Liver (tissue), 9 donors: ENCODE results near the gene PNCK. TPM values are rescaled to one million over a fixed set of nuclear protein-coding genes. Genes with fewer than 3 reads are reported as not detected.

Experiments
- DNase-seq: peaks from one replicate; pipeline ENCODE4 v3.0.0-alpha.2; 2017; ENCODE audit warnings: low spot score
- H3K27ac ChIP-seq, 2 donors: one replicate each; pipeline ENCODE4 v1.7.0; 2013; ENCODE audit warnings: inconsistent platforms in 2 of 2, low read length in 2 of 2, control low read depth in 1 of 2, low read depth in 1 of 2, mild to moderate bottlenecking in 1 of 2
- H3K27me3 ChIP-seq, 4 donors: one replicate each; pipeline versions ENCODE4 v1.6.1 to v1.7.0; 2013; ENCODE audit warnings: low read length in 3 of 4, inconsistent platforms in 1 of 4, mild to moderate bottlenecking in 1 of 4, moderate library complexity in 1 of 4; ENCODE audit not compliant: control insufficient read depth in 4 of 4, insufficient read depth in 4 of 4
- H3K36me3 ChIP-seq, 4 donors: one replicate each; pipeline versions ENCODE4 v1.6.1 to v1.7.0; 2013; ENCODE audit warnings: low read length in 3 of 4, mild to moderate bottlenecking in 3 of 4, low read depth in 1 of 4, moderate library complexity in 1 of 4; ENCODE audit not compliant: control insufficient read depth in 4 of 4, insufficient read depth in 3 of 4
- H3K4me1 ChIP-seq, 4 donors: one replicate each; pipeline versions ENCODE4 v1.6.1 to v1.7.0; 2013; ENCODE audit warnings: low read length in 3 of 4, mild to moderate bottlenecking in 3 of 4, moderate library complexity in 1 of 4; ENCODE audit not compliant: control insufficient read depth in 4 of 4, insufficient read depth in 4 of 4
- H3K4me3 ChIP-seq, 3 donors: one replicate each; pipeline versions ENCODE4 v1.6.1 to v1.7.0; 2013; ENCODE audit warnings: low read length in 3 of 3, control low read depth in 1 of 3, low read depth in 1 of 3, mild to moderate bottlenecking in 1 of 3
- H3K9ac ChIP-seq, 2 donors: one replicate each; pipeline ENCODE4 v1.7.0; 2013; ENCODE audit warnings: low read length in 2 of 2, mild to moderate bottlenecking in 2 of 2, moderate library complexity in 2 of 2, control low read depth in 1 of 2, low read depth in 1 of 2
- H3K9me3 ChIP-seq, 4 donors: one replicate each; pipeline versions ENCODE4 v1.6.1 to v1.7.0; 2013; ENCODE audit warnings: low read length in 3 of 4; ENCODE audit not compliant: control insufficient read depth in 4 of 4
- ATF3 ChIP-seq: IDR thresholded peaks from 2 replicates; pipeline ENCODE4 v1.6.1; 2016; ENCODE audit warnings: antibody characterized with exemption
- CTCF ChIP-seq: fragments of 150-350 bp; IDR thresholded peaks from 2 replicates; pipeline ENCODE4 v1.5.1; 2017; ENCODE audit warnings: improper control_type of control experiment, low read depth, low read length; ENCODE audit not compliant: missing input control
- EGR1 ChIP-seq, 2 donors: IDR thresholded peaks; 2 replicates each; pipeline ENCODE4 v1.6.1; 2016 to 2018; ENCODE audit warnings: antibody characterized with exemption in 2 of 2, low read depth in 2 of 2
- FOXA1 ChIP-seq: IDR thresholded peaks from 2 replicates; pipeline ENCODE4 v1.6.1; 2016; ENCODE audit warnings: antibody characterized with exemption
- FOXA2 ChIP-seq: IDR thresholded peaks from 2 replicates; pipeline ENCODE4 v1.6.1; 2016; ENCODE audit warnings: antibody characterized with exemption
- GABPA ChIP-seq, 2 donors: IDR thresholded peaks in 1 of 2; conservative IDR thresholded peaks in 1 of 2; 2 replicates each; pipeline ENCODE4 v1.6.1; 2016; ENCODE audit warnings: antibody characterized with exemption in 2 of 2, mild to moderate bottlenecking in 1 of 2, moderate library complexity in 1 of 2
- HNF4A ChIP-seq, 2 donors: conservative IDR thresholded peaks; 2 replicates each; pipeline ENCODE4 v1.6.1; 2016; ENCODE audit warnings: antibody characterized with exemption in 2 of 2, mild to moderate bottlenecking in 2 of 2
- HNF4G ChIP-seq: IDR thresholded peaks from 2 replicates; pipeline ENCODE4 v1.6.1; 2016; ENCODE audit warnings: antibody characterized with exemption
- JUND ChIP-seq, 2 donors: IDR thresholded peaks; 2 replicates each; pipeline ENCODE4 v1.6.1; 2016; ENCODE audit warnings: antibody characterized with exemption in 2 of 2
- MAX ChIP-seq: IDR thresholded peaks from 2 replicates; pipeline ENCODE4 v1.6.1; 2016; ENCODE audit warnings: antibody characterized with exemption
- NR2F2 ChIP-seq: IDR thresholded peaks from 2 replicates; pipeline ENCODE4 v1.6.1; 2016; ENCODE audit warnings: antibody characterized with exemption
- RAD21 ChIP-seq, 2 donors: IDR thresholded peaks; 2 replicates each; pipeline ENCODE4 v1.6.1; 2016; ENCODE audit warnings: antibody characterized with exemption in 2 of 2, mild to moderate bottlenecking in 2 of 2
- REST ChIP-seq: IDR thresholded peaks from 2 replicates; pipeline ENCODE4 v1.6.1; 2016; ENCODE audit warnings: antibody characterized with exemption, mild to moderate bottlenecking
- RXRA ChIP-seq, 2 donors: IDR thresholded peaks; 2 replicates each; pipeline ENCODE4 v1.6.1; 2017 to 2018; ENCODE audit warnings: antibody characterized with exemption in 2 of 2, mild to moderate bottlenecking in 1 of 2
- SP1 ChIP-seq: IDR thresholded peaks from 2 replicates; pipeline ENCODE4 v1.6.1; 2018; ENCODE audit warnings: antibody characterized with exemption, mild to moderate bottlenecking
- TAF1 ChIP-seq: conservative IDR thresholded peaks from 2 replicates; pipeline ENCODE4 v1.6.1; 2016; ENCODE audit warnings: antibody characterized with exemption, mild to moderate bottlenecking
- YY1 ChIP-seq: IDR thresholded peaks from 2 replicates; pipeline ENCODE4 v1.6.1; 2016; ENCODE audit warnings: antibody characterized with exemption, mild to moderate bottlenecking
- ZBTB33 ChIP-seq: IDR thresholded peaks from 2 replicates; pipeline ENCODE4 v1.6.1; 2016; ENCODE audit warnings: antibody characterized with exemption
- WGBS: extraction: QIAGEN DNeasy Blood & Tissue Kit; methylation state at CpG from one replicate; pipeline ENCODE4 v1.1.7; 2013; 5-methylcytosine and 5-hydroxymethylcytosine counted together
- polyA plus RNA-seq, 2 donors: library from polyadenylated mRNA; stranded (reverse) in 1 of 2; unstranded in 1 of 2; fragments of 200-250 nt in 1 of 2; fragments of >200 nt in 1 of 2; fragmentation: Nextera tagmentation in 1 of 2; extraction: Ambion mirVana in 1 of 2; gene quantifications; one replicate each; pipeline versions ENCODE4 v1.2.1 to v1.2.3, GENCODE V29; 2013 to 2015
- total RNA-seq, 2 donors: library from RNA; depleted of rRNA; stranded (reverse); fragments of >200 nt; gene quantifications; one replicate each; pipeline ENCODE4 v1.2.3, GENCODE V29; 2014
- donor health status: healthy.
- donor health status: healthy.
- donor health status: healthy.
- donor health status: healthy.
- donor health status: healthy.

The PNCK gene
- total and polyA plus RNA-seq, 4 donors, result 0.02 to 0.17 TPM; not detected in 2

GRCh38 chrX:153681175-153681574, 7.6 kb upstream of the PNCK start (continued):
- TF ChIP-seq MAX (no peak), RAD21 (IDR thresholded peaks at IDR 0.05) (no peak), JUND (IDR thresholded peaks at IDR 0.05) (no peak), RXRA (IDR thresholded peaks at IDR 0.05) (no peak), HNF4G (no peak), FOXA1 (no peak), YY1 (no peak), EGR1 (IDR thresholded peaks at IDR 0.05; ENCODE audit: low read depth in 2 of 2) (no peak)

- DNase-seq, result no peak
- WGBS, result 63% methylated on average over 27 of the region's 27 CpGs
These were observed 722 bp upstream of the PNCK start for GRCh38 chrX:153674219-153674851.

GRCh38 chrX:153672531-153673427, 834 bp downstream of the PNCK start:
- 42% methylated on average over 53 of the region's 53 CpGs for WGBS
- no peak for DNase-seq
- Histone ChIP-seq H3K36me3 (no peaks in the 10 kb centered on the region), H3K4me3 (no peak overlapping the region), H3K9me3 (no peaks in the 10 kb centered on the region), H3K9ac (no peak overlapping the region), H3K27ac (no peak overlapping the region), H3K27me3 (peaks cover 0 to 5% (median 0%) of the 10 kb centered on the region in 4 donors), H3K4me1 (peaks cover 0 to 2% (median 1%) of the 10 kb centered on the region in 4 donors)
- TF ChIP-seq HNF4A (conservative IDR thresholded peaks at IDR 0.05), result no peak
- no peak for TF ChIP-seq RXRA (IDR thresholded peaks at IDR 0.05)
- TF ChIP-seq NR2F2, result no peak
- TF ChIP-seq FOXA2, result no peak
- no peak for TF ChIP-seq HNF4G
- no peak for TF ChIP-seq SP1
- no peak for TF ChIP-seq YY1
- no peak for TF ChIP-seq TAF1
- TF ChIP-seq MAX, result no peak
- TF ChIP-seq RAD21 (IDR thresholded peaks at IDR 0.05), result no peak
- no peak for TF ChIP-seq ZBTB33
- TF ChIP-seq REST, result no peak
- TF ChIP-seq JUND (IDR thresholded peaks at IDR 0.05), result no peak
- no peak for TF ChIP-seq FOXA1
- TF ChIP-seq GABPA (IDR thresholded peaks at IDR 0.05 in 1 of 2, conservative IDR thresholded peaks at IDR 0.05 in 1 of 2), result no peak
- TF ChIP-seq EGR1 (IDR thresholded peaks at IDR 0.05; ENCODE audit: low read depth in 2 of 2), result no peak
- TF ChIP-seq ATF3, result no peak
- no peak for TF ChIP-seq CTCF

More at GRCh38 chrX:153674219-153674851, 722 bp upstream of the PNCK start:
- H3K4me1 ChIP-seq, result no peaks in the 10 kb centered on the region
- no peak for TF ChIP-seq ATF3
- no peak for TF ChIP-seq FOXA2
- no peak overlapping the region for H3K4me3 ChIP-seq
- H3K9me3 ChIP-seq, result no peaks in the 10 kb centered on the region
- no peaks in the 10 kb centered on the region for H3K36me3 ChIP-seq
- H3K27me3 ChIP-seq, result peaks cover 0 to 5% (median 0%) of the 10 kb centered on the region in 4 donors
- no peak overlapping the region for H3K27ac ChIP-seq
- H3K9ac ChIP-seq, result no peak overlapping the region
